NK-92 (cell line): ENCODE data around the gene CBLB.

Experiments used
- DNase-seq: peaks from one replicate; lab custom pipeline; 2025; ENCODE audit not compliant: unreplicated experiment; lab: John Stamatoyannopoulos, UW

CBLB gene

GRCh38 chr3:105847865-105848264 lies 20.9 kb downstream of the CBLB start:
- no peak for DNase-seq

GRCh38 chr3:105847452-105847851 lies 21.4 kb downstream of the CBLB start:
- no peak for DNase-seq

- DNase-seq = no peak
Measured at GRCh38 chr3:105846809-105847208, 22.0 kb downstream of the CBLB start.

GRCh38 chr3:105845488-105845887 lies 23.3 kb downstream of the CBLB start:
- DNase-seq = no peak

GRCh38 chr3:105844704-105845103 lies 24.1 kb downstream of the CBLB start:
- no peak for DNase-seq

- no peak for DNase-seq
Measured at GRCh38 chr3:105843994-105844393, 24.8 kb downstream of the CBLB start.

- DNase-seq = no peak
Measured at GRCh38 chr3:105842943-105843342, 25.9 kb downstream of the CBLB start.

- DNase-seq = no peak
Measured at GRCh38 chr3:105842449-105842848, 26.4 kb downstream of the CBLB start.

- no peak for DNase-seq
Measured at GRCh38 chr3:105837947-105838346, 30.9 kb downstream of the CBLB start.

- DNase-seq = no peak
Measured at GRCh38 chr3:105837143-105837740, 31.6 kb downstream of the CBLB start.

- no peak for DNase-seq
Measured at GRCh38 chr3:105836533-105836932, 32.3 kb downstream of the CBLB start.

- DNase-seq = no peak
Measured at GRCh38 chr3:105835606-105836005, 33.2 kb downstream of the CBLB start.

GRCh38 chr3:105834768-105835167 lies 34.0 kb downstream of the CBLB start:
- DNase-seq = no peak

GRCh38 chr3:105832644-105833043 lies 36.2 kb downstream of the CBLB start:
- DNase-seq = no peak

GRCh38 chr3:105830836-105831235 lies 38.0 kb downstream of the CBLB start:
- no peak for DNase-seq

GRCh38 chr3:105829871-105830622 lies 38.8 kb downstream of the CBLB start:
- DNase-seq = no peak

- DNase-seq = no peak
Measured at GRCh38 chr3:105829229-105829628, 39.6 kb downstream of the CBLB start.

- no peak for DNase-seq
Measured at GRCh38 chr3:105828703-105829102, 40.1 kb downstream of the CBLB start.

GRCh38 chr3:105827959-105828358 lies 40.9 kb downstream of the CBLB start:
- DNase-seq = no peak

- no peak for DNase-seq
Measured at GRCh38 chr3:105826778-105827634, 41.8 kb downstream of the CBLB start.

GRCh38 chr3:105824129-105824528 lies 44.7 kb downstream of the CBLB start:
- DNase-seq = no peak
